ENCODE results near the gene NAA60. TPM values are rescaled to one million over a fixed set of nuclear protein-coding genes. Genes with fewer than 3 reads are reported as not detected.

Gene NAA60
- total and polyA plus RNA-seq, 2 experiments from 2014 or later: 47.2 to 82.4 TPM

DNA sequence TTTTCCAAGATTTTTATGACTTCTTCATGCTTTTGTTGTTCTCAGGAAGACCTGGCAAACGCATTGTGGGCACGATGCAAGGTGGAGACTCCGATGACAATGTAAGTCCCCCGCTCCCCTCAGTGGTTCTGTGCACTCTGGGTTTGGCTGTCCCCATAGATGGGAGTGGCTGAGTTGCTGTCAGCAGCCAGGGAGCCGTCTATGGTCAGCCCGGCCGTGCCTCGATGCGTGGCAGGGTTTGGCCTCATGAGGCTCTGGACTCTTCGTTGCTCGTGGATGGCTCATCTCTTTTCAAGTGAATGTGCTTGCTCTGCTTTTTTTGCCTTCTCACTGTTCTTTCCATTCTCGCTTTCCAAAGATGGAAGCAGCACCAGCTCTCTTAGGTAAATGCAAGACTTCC is 89.3 kb downstream of the NAA60 start:
- H3K79me2 ChIP-seq: no peaks in the 10 kb centered on the region
- no peaks in the 10 kb centered on the region for H3K9me2 ChIP-seq (replicated peaks; ENCODE audit: insufficient read depth)
- H3K4me2 ChIP-seq: no peak overlapping the region
- no peak for DNase-seq (ENCODE audit: low spot score)
- TF ChIP-seq, protein P1, sequence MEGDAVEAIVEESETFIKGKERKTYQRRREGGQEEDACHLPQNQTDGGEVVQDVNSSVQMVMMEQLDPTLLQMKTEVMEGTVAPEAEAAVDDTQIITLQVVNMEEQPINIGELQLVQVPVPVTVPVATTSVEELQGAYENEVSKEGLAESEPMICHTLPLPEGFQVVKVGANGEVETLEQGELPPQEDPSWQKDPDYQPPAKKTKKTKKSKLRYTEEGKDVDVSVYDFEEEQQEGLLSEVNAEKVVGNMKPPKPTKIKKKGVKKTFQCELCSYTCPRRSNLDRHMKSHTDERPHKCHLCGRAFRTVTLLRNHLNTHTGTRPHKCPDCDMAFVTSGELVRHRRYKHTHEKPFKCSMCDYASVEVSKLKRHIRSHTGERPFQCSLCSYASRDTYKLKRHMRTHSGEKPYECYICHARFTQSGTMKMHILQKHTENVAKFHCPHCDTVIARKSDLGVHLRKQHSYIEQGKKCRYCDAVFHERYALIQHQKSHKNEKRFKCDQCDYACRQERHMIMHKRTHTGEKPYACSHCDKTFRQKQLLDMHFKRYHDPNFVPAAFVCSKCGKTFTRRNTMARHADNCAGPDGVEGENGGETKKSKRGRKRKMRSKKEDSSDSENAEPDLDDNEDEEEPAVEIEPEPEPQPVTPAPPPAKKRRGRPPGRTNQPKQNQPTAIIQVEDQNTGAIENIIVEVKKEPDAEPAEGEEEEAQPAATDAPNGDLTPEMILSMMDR (IDR thresholded peaks at IDR 0.05; ENCODE audit: poor library complexity): no peak
- no peak for TF ChIP-seq EZH2 (IDR thresholded peaks at IDR 0.05; ENCODE audit: borderline replicate concordance)
- TF ChIP-seq EZH2phosphoT487 (IDR thresholded peaks at IDR 0.05; ENCODE audit: low read depth, severe bottlenecking, unreplicated experiment): no peak
- H3K9me3 ChIP-seq (ENCODE audit: low read depth): no peaks in the 10 kb centered on the region
- H4K20me1 ChIP-seq (ENCODE audit: insufficient read depth, poor library complexity, severe bottlenecking): no peaks in the 10 kb centered on the region
- no peak overlapping the region for H2AFZ ChIP-seq
- no peak overlapping the region for H3K27ac ChIP-seq
- H3K27me3 ChIP-seq: no peaks in the 10 kb centered on the region
- H3K36me3 ChIP-seq (replicated peaks; ENCODE audit: insufficient read depth, low read depth): no peaks in the 10 kb centered on the region
- no peak overlapping the region for H3K4me3 ChIP-seq
- WGBS (ENCODE audit: low lambda C conversion rate, missing lambda C conversion rate): 97% methylated on average over 12 of the region's 12 CpGs
- no peaks in the 10 kb centered on the region for H3K4me1 ChIP-seq (ENCODE audit: insufficient read depth)

- H4K20me1 ChIP-seq (ENCODE audit: insufficient read depth, poor library complexity, severe bottlenecking): no peaks in the 10 kb centered on the region
- H3K4me3 ChIP-seq: no peak overlapping the region
- H3K4me2 ChIP-seq: no peak overlapping the region
- H3K4me1 ChIP-seq (ENCODE audit: insufficient read depth): no peaks in the 10 kb centered on the region
- no peak for DNase-seq (ENCODE audit: low spot score)
- H3K27ac ChIP-seq: no peak overlapping the region
- no peak overlapping the region for H2AFZ ChIP-seq
- no peaks in the 10 kb centered on the region for H3K79me2 ChIP-seq
- no peaks in the 10 kb centered on the region for H3K27me3 ChIP-seq
- 90% methylated on average over 10 of the region's 10 CpGs for WGBS (ENCODE audit: low lambda C conversion rate, missing lambda C conversion rate)
- no peaks in the 10 kb centered on the region for H3K36me3 ChIP-seq (replicated peaks; ENCODE audit: insufficient read depth, low read depth)
- no peaks in the 10 kb centered on the region for H3K9me2 ChIP-seq (replicated peaks; ENCODE audit: insufficient read depth)
- H3K9me3 ChIP-seq (ENCODE audit: low read depth): no peaks in the 10 kb centered on the region
- no peak for TF ChIP-seq EZH2phosphoT487 (IDR thresholded peaks at IDR 0.05; ENCODE audit: low read depth, severe bottlenecking, unreplicated experiment)
- TF ChIP-seq, protein P1 (IDR thresholded peaks at IDR 0.05; ENCODE audit: poor library complexity): no peak
- TF ChIP-seq EZH2 (IDR thresholded peaks at IDR 0.05; ENCODE audit: borderline replicate concordance): no peak
Measured at GRCh38 chr16:3534126-3534525, 90.6 kb downstream of the NAA60 start.

DNA sequence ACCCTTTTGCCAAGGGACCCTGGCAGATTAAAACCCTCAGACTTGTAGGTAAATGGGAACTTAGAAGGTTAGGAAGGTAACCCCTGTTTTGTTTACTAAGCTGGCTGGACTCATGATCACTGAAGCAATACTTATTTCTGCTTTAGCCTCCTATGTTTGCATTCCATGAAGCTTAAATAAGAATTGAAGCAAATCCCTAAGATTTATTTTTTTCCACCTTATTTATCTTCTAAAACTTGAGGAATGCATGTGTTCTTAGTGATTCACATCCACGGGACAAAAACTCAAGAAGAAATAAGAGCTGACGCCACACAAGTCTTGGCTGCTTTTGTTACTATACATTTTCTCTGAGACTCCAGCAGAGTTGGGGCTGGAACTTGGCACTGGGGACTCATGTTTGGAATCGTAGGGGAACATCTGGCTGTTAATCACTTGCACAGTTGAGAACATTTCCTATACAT is 92.8 kb downstream of the NAA60 start:
- Histone ChIP-seq H2AFZ (no peak overlapping the region), H3K27me3 (no peaks in the 10 kb centered on the region), H3K4me2 (no peak overlapping the region), H3K27ac (peak overlapping the region; percentile 11), H3K79me2 (no peaks in the 10 kb centered on the region), H4K20me1 (ENCODE audit: insufficient read depth, poor library complexity, severe bottlenecking) (no peaks in the 10 kb centered on the region), H3K9me2 (replicated peaks; ENCODE audit: insufficient read depth) (no peaks in the 10 kb centered on the region), H3K4me1 (ENCODE audit: insufficient read depth) (no peaks in the 10 kb centered on the region), H3K36me3 (replicated peaks; ENCODE audit: insufficient read depth, low read depth) (no peaks in the 10 kb centered on the region), H3K4me3 (no peak overlapping the region), H3K9me3 (ENCODE audit: low read depth) (no peaks in the 10 kb centered on the region)
- DNase-seq (ENCODE audit: low spot score): no peak
- TF ChIP-seq EZH2phosphoT487 (IDR thresholded peaks at IDR 0.05; ENCODE audit: low read depth, severe bottlenecking, unreplicated experiment): no peak
- no peak for TF ChIP-seq EZH2 (IDR thresholded peaks at IDR 0.05; ENCODE audit: borderline replicate concordance)
- TF ChIP-seq, protein P1 (IDR thresholded peaks at IDR 0.05; ENCODE audit: poor library complexity): no peak
- 75% methylated on average over 3 of the region's 3 CpGs for WGBS (ENCODE audit: low lambda C conversion rate, missing lambda C conversion rate)

Small RNA genes lying within 50 kb of the gene (microRNA-seq; reads per million reads assigned to microRNA genes)
- gene MIR6126: not detected

Small RNA genes lying within 50 kb of the gene (small RNA-seq; reads per million reads assigned to genes)
- gene MIR6126: not detected

Other genes with a start within 250 kb of the NAA60 start
- gene ZNF200, start 208.5 kb upstream of the NAA60 start, total RNA-seq: 7.9 and 12.5 TPM in 2 replicates
- gene ZNF200, start 208.5 kb upstream of the NAA60 start, polyA plus RNA-seq: 4.6 and 6.0 TPM in 2 replicates
- gene MEFV, start 187.0 kb upstream of the NAA60 start, total RNA-seq: 0.13 TPM in 1 of 2 replicates, not detected in the other
- 0.55 TPM in 1 of 2 replicates, not detected in the other for gene MEFV, start 187.0 kb upstream of the NAA60 start, polyA plus RNA-seq
- gene ZNF263, start 160.2 kb upstream of the NAA60 start, total RNA-seq: 39.7 and 47.5 TPM in 2 replicates
- gene ZNF263, start 160.2 kb upstream of the NAA60 start, polyA plus RNA-seq: 25.0 and 33.2 TPM in 2 replicates
- 6.8 and 9.4 TPM in 2 replicates for gene TIGD7, start 138.2 kb upstream of the NAA60 start, total RNA-seq
- gene TIGD7, start 138.2 kb upstream of the NAA60 start, polyA plus RNA-seq: 5.1 and 9.7 TPM in 2 replicates
- gene ZNF75A, start 138.2 kb upstream of the NAA60 start, total RNA-seq: 21.9 and 25.9 TPM in 2 replicates
- gene ZNF75A, start 138.2 kb upstream of the NAA60 start, polyA plus RNA-seq: 24.9 and 33.0 TPM in 2 replicates
- gene OR2C1, start 87.8 kb upstream of the NAA60 start, total RNA-seq: not detected in 2 replicates
- gene OR2C1, start 87.8 kb upstream of the NAA60 start, polyA plus RNA-seq: 0.34 TPM in 1 of 2 replicates, not detected in the other
- 9.7 and 11.5 TPM in 2 replicates for gene ZSCAN32, start 42.7 kb upstream of the NAA60 start, total RNA-seq
- 5.3 and 6.5 TPM in 2 replicates for gene ZSCAN32, start 42.7 kb upstream of the NAA60 start, polyA plus RNA-seq
- gene ZNF174, start 42.5 kb upstream of the NAA60 start, total RNA-seq: 8.0 TPM in 2 replicates
- 12.3 and 13.5 TPM in 2 replicates for gene ZNF174, start 42.5 kb upstream of the NAA60 start, polyA plus RNA-seq
- gene ZNF597, start 176 bp upstream of the NAA60 start, total RNA-seq: 3.5 and 4.0 TPM in 2 replicates
- 1.2 and 2.1 TPM in 2 replicates for gene ZNF597, start 176 bp upstream of the NAA60 start, polyA plus RNA-seq
- gene C16orf90, start 51.8 kb downstream of the NAA60 start, total RNA-seq: not detected in 2 replicates
- gene C16orf90, start 51.8 kb downstream of the NAA60 start, polyA plus RNA-seq: not detected in 2 replicates
- gene CLUAP1, start 57.3 kb downstream of the NAA60 start, total RNA-seq: 14.7 and 18.5 TPM in 2 replicates
- gene CLUAP1, start 57.3 kb downstream of the NAA60 start, polyA plus RNA-seq: 23.2 and 25.8 TPM in 2 replicates
- gene NLRC3, start 133.7 kb downstream of the NAA60 start, total RNA-seq: 0.10 TPM in 1 of 2 replicates, not detected in the other
- 0.15 and 0.17 TPM in 2 replicates for gene NLRC3, start 133.7 kb downstream of the NAA60 start, polyA plus RNA-seq
- 3.5 and 4.6 TPM in 2 replicates for gene SLX4, start 167.9 kb downstream of the NAA60 start, total RNA-seq
- 1.9 and 3.4 TPM in 2 replicates for gene SLX4, start 167.9 kb downstream of the NAA60 start, polyA plus RNA-seq
- gene DNASE1, start 211.0 kb downstream of the NAA60 start, total RNA-seq: 284 and 295 TPM in 2 replicates
- 332 and 337 TPM in 2 replicates for gene DNASE1, start 211.0 kb downstream of the NAA60 start, polyA plus RNA-seq

All from hepatocyte (in vitro differentiated cells).